Stimulated activated CD4-positive, alpha-beta T cell treated with anti-CD3 and anti-CD28 coated beads, Interleukin-12 subunit alpha, Interleukin-12 subunit beta, amount 100 ng/mL, for 4 hours (primary cell): ENCODE results near the gene COL9A2.

ENCODE experiments used
- DNase-seq: peaks from one replicate; pipeline ENCODE4 v3.0.0-alpha.2; 2020

COL9A2 gene

GRCh38 chr1:40256401-40257084, 60.5 kb downstream of the COL9A2 start:
- DNase-seq, result no peak

- DNase-seq, result no peak
Measured at GRCh38 chr1:40255231-40255630, 61.9 kb downstream of the COL9A2 start.

DNA sequence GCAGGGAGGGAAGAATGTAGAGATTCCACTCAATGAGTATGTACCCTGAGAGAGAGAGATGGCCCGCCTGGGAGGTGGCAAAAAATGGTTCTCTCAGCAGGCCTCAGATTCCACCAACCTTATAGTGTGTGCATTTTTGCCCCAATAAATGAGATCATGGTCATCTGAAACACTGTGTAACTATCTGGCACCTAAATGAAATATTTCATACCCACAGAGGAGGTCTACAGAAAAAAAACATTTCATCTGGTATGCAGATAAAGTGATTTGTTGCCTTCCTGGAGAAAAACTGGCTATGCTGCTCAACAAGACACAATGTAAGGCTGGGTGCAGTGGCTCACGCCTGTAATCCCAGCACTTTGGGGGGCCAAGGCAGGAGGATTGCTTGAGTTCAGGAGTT, 64.5 kb downstream of the COL9A2 start:
- no peak for DNase-seq

DNA sequence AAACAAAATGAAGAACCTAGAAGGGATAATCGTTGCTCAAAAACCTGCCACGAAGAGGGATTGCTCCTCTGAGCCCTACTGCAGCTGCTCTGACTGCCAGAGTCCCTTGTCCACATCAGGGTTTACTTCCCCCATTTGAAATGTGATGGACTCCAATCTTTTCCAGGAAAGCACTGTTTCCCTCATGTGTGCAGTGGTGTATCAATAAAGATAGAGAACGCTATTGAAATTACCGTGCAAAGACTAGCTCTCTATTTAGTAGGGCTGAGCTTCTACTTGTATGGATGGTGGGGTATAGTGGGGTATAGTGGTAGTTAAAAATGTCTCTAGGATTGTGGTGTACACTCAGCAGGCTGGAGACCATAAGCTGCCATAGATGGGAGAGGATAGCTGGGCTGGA, 65.6 kb downstream of the COL9A2 start:
- no peak for DNase-seq
